Measurements from ENCODE around the gene BGN.

- TF ChIP-seq CTCF (conservative IDR thresholded peaks at IDR 0.05; ENCODE audit: low read depth in 2 of 2) (no peak), CREB1 (CRISPR knock-in tag; IDR thresholded peaks at IDR 0.05; ENCODE audit: low read depth) (no peak), ZNF114 (CRISPR knock-in tag; IDR thresholded peaks at IDR 0.05) (no peak), ETS1 (IDR thresholded peaks at IDR 0.05) (no peak), REST (IDR thresholded peaks at IDR 0.05; ENCODE audit: unreplicated experiment) (no peak), POLR2AphosphoS5 (IDR thresholded peaks at IDR 0.05; ENCODE audit: low read depth) (no peak), EZH2 (IDR thresholded peaks at IDR 0.05; ENCODE audit: low read depth, unreplicated experiment) (no peak), JUNB (IDR thresholded peaks at IDR 0.05; ENCODE audit: unreplicated experiment) (no peak), NANOG (IDR thresholded peaks at IDR 0.05; ENCODE audit: borderline replicate concordance) (no peak)
These were observed 39.8 kb upstream of the BGN start for GRCh38 chrX:153454901-153455550.

Data from GM23338 (cell line).